Psoas muscle (tissue), 8 donors: ENCODE measurements around the gene AP4B1. TPM values are rescaled to one million over a fixed set of nuclear protein-coding genes. Genes with fewer than 3 reads are reported as not detected.
A peak's percentile ranks its signal among the peaks of the same experiment; 100 is the strongest.

ENCODE experiments used
- ATAC-seq, 4 donors: fragments of 200-7000 bp; cut with Tn5 transposase; one replicate each; pipeline ENCODE4 v1.9.1; 2020; ENCODE audit warnings: moderate library complexity in 3 of 4, mild to moderate bottlenecking in 2 of 4
- DNase-seq, 2 donors: peaks; one replicate each; pipeline ENCODE4 v3.0.0-alpha.2; 2020
- H3K27ac ChIP-seq: fragments of 200-600 bp; one replicate; pipeline ENCODE4 v1.8.0; 2022
- H3K27me3 ChIP-seq, 3 donors: fragments of 200-600 bp in 1 of 3; one replicate each; pipeline versions ENCODE4 v1.6.1 to v1.8.0; 2013 to 2022; ENCODE audit warnings: low read length in 2 of 3, mild to moderate bottlenecking in 2 of 3, moderate library complexity in 1 of 3; ENCODE audit not compliant: insufficient read depth in 3 of 3
- H3K36me3 ChIP-seq, 2 donors: fragments of 200-600 bp in 1 of 2; one replicate each; pipeline versions ENCODE4 v1.6.1 to v1.8.0; 2013 to 2022; ENCODE audit warnings: low read depth in 1 of 2, mild to moderate bottlenecking in 1 of 2, moderate library complexity in 1 of 2; ENCODE audit not compliant: insufficient read depth in 1 of 2
- H3K4me1 ChIP-seq: fragments of 200-600 bp; one replicate; pipeline ENCODE4 v1.8.0; 2022
- H3K4me3 ChIP-seq: fragments of 200-600 bp; one replicate; pipeline ENCODE4 v1.8.0; 2022; ENCODE audit warnings: mild to moderate bottlenecking
- H3K9me3 ChIP-seq: fragments of 200-600 bp; one replicate; pipeline ENCODE4 v1.8.0; 2022
- WGBS, 3 donors: extraction: QIAGEN DNeasy Blood & Tissue Kit; methylation state at CpG; one replicate each; pipeline versions ENCODE4 v1.1.6 to v1.1.7; 2013; 5-methylcytosine and 5-hydroxymethylcytosine counted together
- intact Hi-C, 2 donors: fragments of 100-400 bp; cut with DNase I; formaldehyde crosslinking; loops; one replicate each; pipeline versions ENCODE4 v1.11.0 to v1.14.2; 2022
- polyA plus RNA-seq, 3 donors: library from polyadenylated mRNA; stranded (reverse); fragments of 200-250 nt; gene quantifications; one replicate each; pipeline ENCODE4 v1.2.3, GENCODE V29; 2013
- total RNA-seq, 4 donors: library from RNA; stranded (reverse); fragmentation: NEBNext Ultra II Directional in 2 of 4; extraction: Animal tissue kit (Norgen Biotek cat#: 25700) in 2 of 4; gene quantifications; one replicate each; pipeline versions ENCODE4 v1.2.1 to v1.2.4, GENCODE V29; 2021 to 2023
- TF ChIP-seq, protein P1 (sequence below): fragments of 200-600 bp; IDR thresholded peaks from one replicate; pipeline ENCODE4 v1.8.0; 2022; ENCODE audit warnings: antibody characterized with exemption
- donor health status: healthy with polysubstance abuse.
- donor health status: DM: no; HTN: no; CAD: no; lungs with moderate emphysema.
- donor health status: Bipolar disorder and iron deficiency.
- donor health status: healthy.
- donor health status: DM: yes; HTN: yes; CAD: no.
- donor health status: DM: no; HTN: no; CAD: no.
- donor health status: DM: no; HTN: no; CAD: no.
- donor health status: DM: yes; HTN: yes; CAD: no.

Gene AP4B1
- total and polyA plus RNA-seq, 7 donors = 6.8 to 16.1 (median 9.9) TPM

DNA sequence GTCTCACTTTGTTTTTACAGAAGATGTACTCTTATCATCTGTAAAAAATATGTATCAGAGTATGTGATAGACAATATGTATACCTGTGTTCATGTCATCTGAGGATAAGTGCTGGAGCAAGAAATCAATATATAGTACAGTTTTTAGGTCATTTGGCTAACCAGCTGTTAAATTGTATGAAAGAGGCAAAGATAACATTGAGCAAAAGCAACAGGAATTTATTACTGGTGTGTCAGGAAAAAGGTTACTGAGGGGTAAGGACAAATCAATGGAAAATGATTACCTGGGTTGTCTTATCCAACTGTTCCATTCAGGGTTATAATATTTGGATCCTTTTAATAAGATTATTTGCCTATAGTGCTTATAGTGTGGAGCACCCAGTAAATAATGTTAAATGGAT lies 29.4 kb upstream of the AP4B1 start:
- ATAC-seq (no peak), DNase-seq (no peak)
- intact Hi-C loops = no loop called here
- Histone ChIP-seq H3K4me3 (no peak overlapping the region), H3K36me3 (no peaks in the 10 kb centered on the region), H3K27ac (no peak overlapping the region), H3K9me3 (no peaks in the 10 kb centered on the region), H3K27me3 (no peaks in the 10 kb centered on the region), H3K4me1 (peaks cover 64% of the 10 kb centered on the region)
- TF ChIP-seq, protein P1, sequence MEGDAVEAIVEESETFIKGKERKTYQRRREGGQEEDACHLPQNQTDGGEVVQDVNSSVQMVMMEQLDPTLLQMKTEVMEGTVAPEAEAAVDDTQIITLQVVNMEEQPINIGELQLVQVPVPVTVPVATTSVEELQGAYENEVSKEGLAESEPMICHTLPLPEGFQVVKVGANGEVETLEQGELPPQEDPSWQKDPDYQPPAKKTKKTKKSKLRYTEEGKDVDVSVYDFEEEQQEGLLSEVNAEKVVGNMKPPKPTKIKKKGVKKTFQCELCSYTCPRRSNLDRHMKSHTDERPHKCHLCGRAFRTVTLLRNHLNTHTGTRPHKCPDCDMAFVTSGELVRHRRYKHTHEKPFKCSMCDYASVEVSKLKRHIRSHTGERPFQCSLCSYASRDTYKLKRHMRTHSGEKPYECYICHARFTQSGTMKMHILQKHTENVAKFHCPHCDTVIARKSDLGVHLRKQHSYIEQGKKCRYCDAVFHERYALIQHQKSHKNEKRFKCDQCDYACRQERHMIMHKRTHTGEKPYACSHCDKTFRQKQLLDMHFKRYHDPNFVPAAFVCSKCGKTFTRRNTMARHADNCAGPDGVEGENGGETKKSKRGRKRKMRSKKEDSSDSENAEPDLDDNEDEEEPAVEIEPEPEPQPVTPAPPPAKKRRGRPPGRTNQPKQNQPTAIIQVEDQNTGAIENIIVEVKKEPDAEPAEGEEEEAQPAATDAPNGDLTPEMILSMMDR = no peak

DNA sequence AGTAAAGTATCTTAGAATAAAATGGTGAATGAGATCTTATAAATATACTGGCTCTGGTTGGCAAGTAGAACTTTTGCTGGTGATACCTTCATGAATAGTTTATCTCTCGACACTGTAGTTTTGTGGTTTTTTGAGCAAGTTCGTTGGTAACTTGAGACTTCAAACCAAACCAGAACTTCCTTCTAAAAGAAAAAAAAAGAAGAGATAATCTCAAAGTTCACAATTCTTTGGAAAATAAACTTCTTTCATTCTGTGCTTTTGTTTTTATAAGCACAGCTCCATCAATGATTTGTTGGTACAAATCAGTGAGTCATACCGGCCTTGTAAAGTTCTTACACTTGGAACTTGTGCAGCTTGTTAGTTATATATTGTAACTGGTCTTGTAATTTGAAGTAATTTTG lies 26.9 kb upstream of the AP4B1 start:
- no peak for ATAC-seq
- TF ChIP-seq, protein P1 = no peak
- Histone ChIP-seq H3K4me1 (peaks cover 58% of the 10 kb centered on the region), H3K4me3 (peak overlapping the region; percentile 86), H3K27me3 (no peaks in the 10 kb centered on the region), H3K9me3 (no peaks in the 10 kb centered on the region), H3K36me3 (no peaks in the 10 kb centered on the region), H3K27ac (peak overlapping the region; percentile 96)
- 12 to 34% (median 13%) methylated on average over 3 of the region's 3 CpGs for WGBS, 3 donors
- intact Hi-C loops = no loop called here
- no peak for DNase-seq

DNA sequence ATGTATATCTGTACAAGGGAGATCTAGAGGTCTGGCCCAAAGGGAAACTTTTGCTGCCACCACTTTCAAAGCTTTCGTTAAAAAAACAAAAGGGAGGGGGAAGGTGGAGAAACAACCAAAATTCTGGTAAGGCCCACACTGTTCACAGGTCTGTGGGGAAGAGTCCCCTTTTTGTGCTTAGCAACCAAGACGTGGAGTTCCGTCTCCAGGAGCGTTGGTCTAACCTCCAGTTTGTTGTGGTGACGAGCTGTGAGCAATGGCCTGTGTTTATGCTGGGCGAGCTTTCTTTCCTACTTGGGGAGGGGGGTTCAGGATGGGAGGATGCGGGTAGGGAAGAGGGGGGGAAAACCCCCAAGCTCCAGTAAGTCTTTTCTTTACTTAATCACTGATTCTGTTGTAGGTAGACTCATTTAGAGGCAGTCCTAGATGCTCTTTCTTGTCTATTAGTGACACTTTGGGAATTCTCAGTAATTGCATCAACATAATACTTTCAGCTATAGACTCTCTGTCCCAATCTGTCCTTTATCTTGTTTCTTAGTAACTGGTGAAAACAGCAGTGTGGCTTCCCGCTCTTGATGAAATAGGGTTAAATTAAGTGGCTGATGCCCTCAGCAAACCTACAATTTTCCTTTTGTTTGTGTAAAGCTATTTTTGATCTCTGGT lies 26.0 kb upstream of the AP4B1 start:
- 3 to 6% (median 5%) methylated on average over 8 of the region's 8 CpGs for WGBS, 3 donors
- H3K4me1 ChIP-seq = peaks cover 52% of the 10 kb centered on the region
- H3K27ac ChIP-seq = peak overlapping the region; percentile 96
- peak in 1 of 4 donors; percentile 20 for ATAC-seq
- DNase-seq = no peak
- H3K9me3 ChIP-seq = no peaks in the 10 kb centered on the region
- H3K4me3 ChIP-seq = peak overlapping the region; percentile 86
- TF ChIP-seq, protein P1 = no peak
- H3K36me3 ChIP-seq = no peaks in the 10 kb centered on the region
- no peaks in the 10 kb centered on the region for H3K27me3 ChIP-seq
- intact Hi-C loops = no loop called here

DNA sequence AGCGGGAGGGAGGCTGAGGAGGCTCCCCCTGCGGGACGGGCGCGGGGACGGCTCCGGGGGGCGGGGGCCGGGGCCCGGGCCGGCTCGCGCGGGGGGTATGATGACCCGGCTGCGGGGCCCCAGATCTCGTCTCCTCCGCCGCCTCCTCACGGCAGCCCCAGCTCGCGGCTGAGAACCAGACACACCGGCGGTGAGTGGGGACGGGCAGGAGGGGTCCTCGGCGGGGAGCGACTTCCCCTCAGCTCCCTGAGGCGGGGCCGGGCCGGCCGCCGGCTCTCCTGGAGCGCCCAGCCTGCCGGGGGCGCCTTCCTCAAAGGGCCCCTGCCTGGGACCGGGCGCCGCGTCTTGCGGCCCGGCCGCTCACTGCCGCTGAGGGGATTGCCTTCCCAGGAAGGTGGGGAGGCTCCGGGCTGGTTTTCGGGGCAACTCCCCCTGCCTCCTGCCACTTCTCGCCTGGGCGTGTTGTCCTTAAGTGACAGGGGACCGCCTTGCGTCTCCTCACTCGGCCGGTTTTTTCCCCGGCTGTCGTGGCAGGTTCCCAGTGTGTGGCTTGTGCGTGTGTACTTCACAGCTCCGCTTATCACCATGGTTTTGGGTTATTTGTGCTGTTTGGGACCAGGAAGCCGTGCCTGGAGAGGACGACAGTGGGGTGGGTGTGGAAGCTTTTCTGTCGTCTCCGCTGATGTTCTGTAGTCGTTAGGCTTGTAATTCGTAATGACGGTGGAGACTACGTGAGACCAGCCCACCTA lies 25.3 kb upstream of the AP4B1 start:
- Histone ChIP-seq H3K9me3 (no peaks in the 10 kb centered on the region), H3K4me1 (peaks cover 49% of the 10 kb centered on the region), H3K27ac (peak overlapping the region; percentile 96), H3K27me3 (no peaks in the 10 kb centered on the region), H3K36me3 (no peaks in the 10 kb centered on the region), H3K4me3 (peak overlapping the region; percentile 86)
- 0 to 1% (median 0%) methylated on average over 35 to 63 of the region's 64 CpGs for WGBS, 3 donors
- DNase-seq (peak; percentile 54 to 79), ATAC-seq (peak; percentile 50 to 60 (median 53))
- TF ChIP-seq, protein P1 = no peak
- intact Hi-C loops = loop anchor here (1.0 to 2.0 kb wide), 3 partner anchors 17 to 118 kb away; partner anchors contain the start of genes DCLRE1B (in 2 of the 2) and RSBN1 (in 1 of the 2)
